ENCODE data around the gene DEFB132. TPM values are rescaled to one million over a fixed set of nuclear protein-coding genes. Genes with fewer than 3 reads are reported as not detected.

The DEFB132 gene
- total and polyA plus RNA-seq, 2 of the 13 experiments (the other 11 are each of a cell fraction or from before 2014, with no cell fraction given), result not detected

GRCh38 chr20:263701-264100 is 6.2 kb downstream of the DEFB132 start (continued):
- TF ChIP-seq ZNF354B (CRISPR knock-in tag; IDR thresholded peaks at IDR 0.05) (no peak), ZNF350 (CRISPR knock-in tag; IDR thresholded peaks at IDR 0.05; ENCODE audit: borderline replicate concordance, low read depth) (peak; percentile 43; the same call in 1 of the 2 replicates), ONECUT2 (CRISPR knock-in tag; IDR thresholded peaks at IDR 0.05) (no peak), ZNF75D (CRISPR knock-in tag; IDR thresholded peaks at IDR 0.05; ENCODE audit: borderline replicate concordance) (no peak), IRF2 (CRISPR knock-in tag; IDR thresholded peaks at IDR 0.05) (no peak), NFYC (CRISPR knock-in tag; IDR thresholded peaks at IDR 0.05) (no peak), ZBTB10 (CRISPR knock-in tag; IDR thresholded peaks at IDR 0.05; ENCODE audit: borderline replicate concordance) (no peak), WIZ (CRISPR knock-in tag; IDR thresholded peaks at IDR 0.05) (no peak), BHLHE40 (IDR thresholded peaks at IDR 0.05; ENCODE audit: low read length) (0 out of 2 replicates have a peak, but pooled peaks have one; percentile 2), ZNF513 (CRISPR knock-in tag; conservative IDR thresholded peaks at IDR 0.05) (no peak), NFIB (CRISPR knock-in tag; IDR thresholded peaks at IDR 0.05; ENCODE audit: borderline replicate concordance) (no peak), PRPF4 (IDR thresholded peaks at IDR 0.05; ENCODE audit: low read depth, low read length, poor library complexity, severe bottlenecking) (no peak), SIN3B (IDR thresholded peaks at IDR 0.05; ENCODE audit: low read length) (no peak), ZNF839 (CRISPR knock-in tag; IDR thresholded peaks at IDR 0.05; ENCODE audit: borderline replicate concordance) (no peak)
- TF ChIP-seq, protein P1, sequence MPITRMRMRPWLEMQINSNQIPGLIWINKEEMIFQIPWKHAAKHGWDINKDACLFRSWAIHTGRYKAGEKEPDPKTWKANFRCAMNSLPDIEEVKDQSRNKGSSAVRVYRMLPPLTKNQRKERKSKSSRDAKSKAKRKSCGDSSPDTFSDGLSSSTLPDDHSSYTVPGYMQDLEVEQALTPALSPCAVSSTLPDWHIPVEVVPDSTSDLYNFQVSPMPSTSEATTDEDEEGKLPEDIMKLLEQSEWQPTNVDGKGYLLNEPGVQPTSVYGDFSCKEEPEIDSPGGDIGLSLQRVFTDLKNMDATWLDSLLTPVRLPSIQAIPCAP (CRISPR knock-in tag; IDR thresholded peaks at IDR 0.05; ENCODE audit: low read depth), result no peak

Data from HepG2 (cell line).